Ishikawa (cell line): ENCODE data around the gene CUL9.

Experiments
- CEBPB ChIP-seq: IDR thresholded peaks from 2 replicates; pipeline ENCODE4 v1.6.1; 2012
- CREB1 ChIP-seq: IDR thresholded peaks from 2 replicates; pipeline ENCODE4 v1.6.1; 2012; ENCODE audit warnings: low read depth
- EGR1 ChIP-seq: IDR thresholded peaks from 2 replicates; pipeline ENCODE4 v1.6.1; 2012
- EP300 ChIP-seq: IDR thresholded peaks from 2 replicates; pipeline ENCODE4 v1.6.1; 2012; ENCODE audit warnings: borderline replicate concordance
- FOXM1 ChIP-seq: IDR thresholded peaks from 2 replicates; pipeline ENCODE4 v1.6.1; 2012; ENCODE audit warnings: low read depth, borderline replicate concordance
- NFIC ChIP-seq: IDR thresholded peaks from 2 replicates; pipeline ENCODE4 v1.6.1; 2012
- RAD21 ChIP-seq: IDR thresholded peaks from 2 replicates; pipeline ENCODE4 v1.6.1; 2012; ENCODE audit warnings: low read depth
- TAF1 ChIP-seq: IDR thresholded peaks from 2 replicates; pipeline ENCODE4 v1.6.1; 2012; ENCODE audit warnings: low read depth, mild to moderate bottlenecking
- TCF12 ChIP-seq: IDR thresholded peaks from 2 replicates; pipeline ENCODE4 v1.6.1; 2012; ENCODE audit warnings: low read depth
- TEAD4 ChIP-seq: IDR thresholded peaks from 2 replicates; pipeline ENCODE4 v1.6.1; 2012
- YY1 ChIP-seq: IDR thresholded peaks from 2 replicates; pipeline ENCODE4 v1.6.1; 2012; ENCODE audit warnings: low read depth
- ZBTB7A ChIP-seq: IDR thresholded peaks from 2 replicates; pipeline ENCODE4 v1.6.1; 2012; ENCODE audit warnings: low read depth
- TF ChIP-seq, protein P1 (sequence below): IDR thresholded peaks from 2 replicates; pipeline ENCODE4 v1.6.1; 2012
- TF ChIP-seq, protein P2 (sequence below): IDR thresholded peaks from 2 replicates; pipeline ENCODE4 v1.6.1; 2012; ENCODE audit warnings: low read depth, mild to moderate bottlenecking
- TF ChIP-seq, protein P3 (sequence below): IDR thresholded peaks from 2 replicates; pipeline ENCODE4 v1.6.1; 2012

CUL9 gene

DNA sequence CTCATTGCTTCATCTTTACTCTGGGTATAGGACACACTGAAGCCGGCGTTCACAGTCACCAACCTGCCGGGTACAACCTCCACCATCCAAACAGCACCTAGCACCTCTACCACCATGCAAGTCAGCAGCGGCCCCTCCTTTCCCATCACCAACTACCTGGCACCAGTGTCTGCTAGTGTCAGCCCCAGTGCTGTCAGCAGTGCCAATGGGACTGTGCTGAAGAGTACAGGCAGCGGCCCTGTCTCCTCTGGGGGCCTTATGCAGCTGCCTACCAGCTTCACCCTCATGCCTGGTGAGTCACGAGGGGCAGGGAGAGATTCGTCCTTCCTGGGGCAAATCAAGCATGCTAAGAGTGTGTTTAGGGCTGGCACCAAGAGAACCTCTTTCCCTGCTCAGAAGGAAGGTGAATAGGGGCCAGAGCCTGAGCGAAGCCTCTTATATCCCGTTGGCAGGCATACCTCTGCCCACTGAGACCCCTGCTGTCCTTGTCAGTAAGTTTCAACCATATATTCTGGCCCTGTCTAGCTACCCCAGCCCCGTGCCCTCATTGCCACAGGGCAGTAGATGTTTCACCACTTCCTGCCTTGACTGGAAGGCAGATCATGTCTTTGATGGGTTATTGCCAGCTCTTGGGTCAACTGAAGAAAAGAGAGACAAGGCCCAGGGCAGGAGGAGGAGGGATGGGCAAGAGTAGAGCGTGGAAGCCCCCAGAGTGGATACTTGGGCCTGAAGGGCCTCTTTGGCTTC lies 6.1 kb upstream of the CUL9 start:
- TF ChIP-seq, protein P1, sequence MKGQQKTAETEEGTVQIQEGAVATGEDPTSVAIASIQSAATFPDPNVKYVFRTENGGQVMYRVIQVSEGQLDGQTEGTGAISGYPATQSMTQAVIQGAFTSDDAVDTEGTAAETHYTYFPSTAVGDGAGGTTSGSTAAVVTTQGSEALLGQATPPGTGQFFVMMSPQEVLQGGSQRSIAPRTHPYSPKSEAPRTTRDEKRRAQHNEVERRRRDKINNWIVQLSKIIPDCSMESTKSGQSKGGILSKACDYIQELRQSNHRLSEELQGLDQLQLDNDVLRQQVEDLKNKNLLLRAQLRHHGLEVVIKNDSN = no peak
- TF ChIP-seq, protein P2, sequence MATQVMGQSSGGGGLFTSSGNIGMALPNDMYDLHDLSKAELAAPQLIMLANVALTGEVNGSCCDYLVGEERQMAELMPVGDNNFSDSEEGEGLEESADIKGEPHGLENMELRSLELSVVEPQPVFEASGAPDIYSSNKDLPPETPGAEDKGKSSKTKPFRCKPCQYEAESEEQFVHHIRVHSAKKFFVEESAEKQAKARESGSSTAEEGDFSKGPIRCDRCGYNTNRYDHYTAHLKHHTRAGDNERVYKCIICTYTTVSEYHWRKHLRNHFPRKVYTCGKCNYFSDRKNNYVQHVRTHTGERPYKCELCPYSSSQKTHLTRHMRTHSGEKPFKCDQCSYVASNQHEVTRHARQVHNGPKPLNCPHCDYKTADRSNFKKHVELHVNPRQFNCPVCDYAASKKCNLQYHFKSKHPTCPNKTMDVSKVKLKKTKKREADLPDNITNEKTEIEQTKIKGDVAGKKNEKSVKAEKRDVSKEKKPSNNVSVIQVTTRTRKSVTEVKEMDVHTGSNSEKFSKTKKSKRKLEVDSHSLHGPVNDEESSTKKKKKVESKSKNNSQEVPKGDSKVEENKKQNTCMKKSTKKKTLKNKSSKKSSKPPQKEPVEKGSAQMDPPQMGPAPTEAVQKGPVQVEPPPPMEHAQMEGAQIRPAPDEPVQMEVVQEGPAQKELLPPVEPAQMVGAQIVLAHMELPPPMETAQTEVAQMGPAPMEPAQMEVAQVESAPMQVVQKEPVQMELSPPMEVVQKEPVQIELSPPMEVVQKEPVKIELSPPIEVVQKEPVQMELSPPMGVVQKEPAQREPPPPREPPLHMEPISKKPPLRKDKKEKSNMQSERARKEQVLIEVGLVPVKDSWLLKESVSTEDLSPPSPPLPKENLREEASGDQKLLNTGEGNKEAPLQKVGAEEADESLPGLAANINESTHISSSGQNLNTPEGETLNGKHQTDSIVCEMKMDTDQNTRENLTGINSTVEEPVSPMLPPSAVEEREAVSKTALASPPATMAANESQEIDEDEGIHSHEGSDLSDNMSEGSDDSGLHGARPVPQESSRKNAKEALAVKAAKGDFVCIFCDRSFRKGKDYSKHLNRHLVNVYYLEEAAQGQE = no peak
- TF ChIP-seq RAD21 = no peak

DNA sequence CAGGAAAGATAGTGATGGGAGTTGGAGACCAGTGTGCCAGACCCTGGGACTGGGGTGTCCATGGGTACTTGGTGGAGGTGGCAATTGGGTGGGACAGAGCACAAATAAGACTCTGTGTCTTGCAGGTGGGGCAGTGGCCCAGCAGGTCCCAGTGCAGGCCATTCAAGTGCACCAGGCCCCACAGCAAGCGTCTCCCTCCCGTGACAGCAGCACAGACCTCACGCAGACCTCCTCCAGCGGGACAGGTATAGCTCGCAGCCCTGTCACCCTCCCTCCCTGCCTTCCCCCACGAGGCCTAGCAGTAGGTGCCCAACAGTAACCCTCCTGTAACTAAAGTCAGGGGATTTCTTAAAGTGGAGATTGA lies 5.6 kb upstream of the CUL9 start:
- TF ChIP-seq ZBTB7A = no peak
- TF ChIP-seq, protein P3, sequence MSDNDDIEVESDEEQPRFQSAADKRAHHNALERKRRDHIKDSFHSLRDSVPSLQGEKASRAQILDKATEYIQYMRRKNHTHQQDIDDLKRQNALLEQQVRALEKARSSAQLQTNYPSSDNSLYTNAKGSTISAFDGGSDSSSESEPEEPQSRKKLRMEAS = no peak
- no peak for TF ChIP-seq EGR1
- no peak for TF ChIP-seq RAD21
- no peak for TF ChIP-seq TCF12
- TF ChIP-seq EP300 = no peak
- TF ChIP-seq, protein P1 = no peak
- TF ChIP-seq TAF1 = no peak
- no peak for TF ChIP-seq CREB1
- TF ChIP-seq, protein P2 = no peak
- no peak for TF ChIP-seq YY1
- no peak for TF ChIP-seq CEBPB

DNA sequence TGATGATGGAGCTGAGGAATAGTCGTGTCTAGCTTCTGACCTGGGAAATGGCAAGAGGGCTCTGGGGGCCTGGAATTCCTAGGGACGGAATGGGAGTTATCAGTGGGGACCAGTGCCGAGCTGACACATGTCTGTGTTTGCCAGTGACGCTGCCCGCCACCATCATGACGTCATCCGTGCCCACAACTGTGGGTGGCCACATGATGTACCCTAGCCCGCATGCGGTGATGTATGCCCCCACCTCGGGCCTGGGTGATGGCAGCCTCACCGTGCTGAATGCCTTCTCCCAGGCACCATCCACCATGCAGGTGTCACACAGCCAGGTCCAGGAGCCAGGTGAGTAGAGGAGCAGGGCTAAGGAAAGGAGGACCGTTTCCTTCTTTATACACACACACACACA lies 3.8 kb upstream of the CUL9 start:
- TF ChIP-seq CEBPB (no peak), ZBTB7A (no peak), TEAD4 (no peak), RAD21 (no peak), YY1 (no peak), TCF12 (no peak), TAF1 (no peak), CREB1 (no peak), NFIC (no peak), EGR1 (no peak), EP300 (no peak), FOXM1 (no peak)
- TF ChIP-seq, protein P2 = no peak
- TF ChIP-seq, protein P3 = no peak
- TF ChIP-seq, protein P1 = no peak

DNA sequence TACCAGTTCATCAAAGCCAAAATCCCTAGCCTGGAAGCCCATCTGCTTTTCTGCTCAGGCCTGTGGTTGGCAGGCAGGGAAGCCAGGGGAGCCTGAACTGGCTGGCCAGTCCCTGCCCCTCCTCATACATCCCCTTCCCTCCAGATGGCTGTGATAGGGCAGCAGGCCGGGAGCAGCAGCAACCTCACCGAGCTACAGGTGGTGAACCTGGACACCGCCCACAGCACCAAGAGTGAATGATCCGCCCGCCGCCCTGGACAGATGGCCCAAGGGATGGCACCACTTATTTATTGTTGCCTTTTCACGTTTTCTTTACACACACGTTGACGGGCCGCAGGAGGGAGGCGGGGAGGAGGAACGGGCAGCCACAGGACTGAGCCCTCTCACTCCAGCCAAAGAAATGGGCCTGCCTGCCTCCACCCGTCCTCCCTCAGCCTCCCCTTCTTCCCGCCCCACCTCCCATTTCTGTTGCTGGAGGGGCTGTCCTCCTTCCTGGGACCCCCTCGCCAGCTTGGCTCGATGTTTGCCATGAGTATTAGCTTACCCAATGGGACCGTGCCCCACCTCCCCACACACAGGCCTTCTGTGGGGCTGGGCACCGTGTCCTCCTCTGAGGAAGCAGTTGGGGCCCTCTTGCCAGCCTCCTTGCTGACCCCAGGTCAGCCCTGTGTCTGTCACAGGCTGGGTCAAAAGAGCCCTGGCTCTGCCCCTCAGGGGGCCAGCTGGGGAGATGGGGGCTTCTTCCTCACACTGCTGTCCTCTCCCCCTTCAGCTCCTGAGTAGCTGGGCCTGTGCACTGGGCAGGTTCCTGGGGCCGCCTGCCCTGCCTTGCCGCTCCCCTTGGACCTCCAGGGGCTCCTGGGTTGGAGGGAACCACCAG lies 2.8 kb upstream of the CUL9 start:
- TF ChIP-seq ZBTB7A = no peak
- TF ChIP-seq, protein P2 = no peak
- no peak for TF ChIP-seq EGR1
- TF ChIP-seq, protein P1 = no peak
- no peak for TF ChIP-seq CEBPB
- TF ChIP-seq TCF12 = no peak
- no peak for TF ChIP-seq TAF1
- TF ChIP-seq YY1 = no peak
- no peak for TF ChIP-seq EP300
- no peak for TF ChIP-seq RAD21
- no peak for TF ChIP-seq NFIC
